SK-N-SH (cell line): Measurements from ENCODE around the gene XPO1. TPM values are rescaled to one million over a fixed set of nuclear protein-coding genes. Genes with fewer than 3 reads are reported as not detected.

Experiments used
- CTCF ChIA-PET: fragments of 300-600, 350-600 bp; formaldehyde crosslinking; extraction: SDS; loops from one replicate; lab custom pipeline; 2021; lab: Yijun Ruan, JAX
- POLR2A ChIA-PET: fragments of 350-600 bp; sonication (Branson Sonifier 250); formaldehyde crosslinking; extraction: SDS; loops from one replicate; lab custom pipeline; 2020; ENCODE audit warnings: antibody characterized with exemption, inconsistent platforms; lab: Yijun Ruan, JAX
- DNase-seq: peaks from one replicate; pipeline ENCODE4 v3.0.0; 2012
- H2AFZ ChIP-seq: fragments of 200-600 bp; sonication (generic); 2 replicates; pipeline ENCODE4 v1.8.1; 2016; ENCODE audit warnings: antibody characterized with exemption, mild to moderate bottlenecking, low read depth
- H3F3A ChIP-seq: fragments of 200-600 bp; sonication (generic); replicated peaks from 2 replicates; pipeline ENCODE3; 2016; ENCODE audit warnings: antibody characterized with exemption, mild to moderate bottlenecking; ENCODE audit not compliant: insufficient read depth
- H3K27ac ChIP-seq, 2 experiments: fragments of 200-500 bp in 1 of 2; fragments of 200-600 bp in 1 of 2; sonication (Bioruptor generic) in 1 of 2; sonication (generic), shearing (Covaris generic) in 1 of 2; 2 replicates each; pipeline versions ENCODE4 v1.5.1 to v1.6.1; 2014 to 2016; ENCODE audit warnings: low read depth in 2 of 2, inconsistent platforms in 1 of 2, low read length in 1 of 2, mild to moderate bottlenecking in 1 of 2, mixed read lengths in 1 of 2
- H3K27me3 ChIP-seq: fragments of 200-600 bp; sonication (generic), shearing (Covaris generic); 2 replicates; pipeline ENCODE4 v1.6.1; 2016; ENCODE audit warnings: mixed run types; ENCODE audit not compliant: insufficient read depth
- H3K36me3 ChIP-seq, 2 experiments: fragments of 200-500 bp in 1 of 2; fragments of 200-600 bp in 1 of 2; sonication (Bioruptor generic) in 1 of 2; sonication (generic) in 1 of 2; replicated peaks in 1 of 2; 2 replicates each; pipeline versions ENCODE3 to v1.5.1; 2014 to 2016; ENCODE audit warnings: low read length in 1 of 2, mild to moderate bottlenecking in 1 of 2; ENCODE audit not compliant: insufficient read depth in 2 of 2, control insufficient read depth in 1 of 2
- H3K4me1 ChIP-seq, 2 experiments: fragments of 200-500 bp in 1 of 2; fragments of 200-600 bp in 1 of 2; sonication (Bioruptor generic) in 1 of 2; sonication (generic), shearing (Covaris generic) in 1 of 2; 2 replicates each; pipeline versions ENCODE4 v1.5.1 to v1.6.1; 2014 to 2016; ENCODE audit warnings: low read depth in 1 of 2, low read length in 1 of 2, mixed run types in 1 of 2; ENCODE audit not compliant: insufficient read depth in 2 of 2, control insufficient read depth in 1 of 2
- H3K4me2 ChIP-seq: fragments of 200-600 bp; sonication (generic), shearing (Covaris generic); 2 replicates; pipeline ENCODE4 v1.6.1; 2017; ENCODE audit warnings: mixed run types
- H3K4me3 ChIP-seq, 2 experiments: fragments of 200-500 bp in 1 of 2; fragments of 200-600 bp in 1 of 2; sonication (Bioruptor generic) in 1 of 2; sonication (generic), shearing (Covaris generic) in 1 of 2; 2 replicates each; pipeline versions ENCODE4 v1.5.1 to v1.8.1; 2014 to 2016; ENCODE audit warnings: low read depth in 2 of 2, inconsistent platforms in 1 of 2, low read length in 1 of 2, mild to moderate bottlenecking in 1 of 2, mixed read lengths in 1 of 2, moderate library complexity in 1 of 2
- H3K79me2 ChIP-seq: fragments of 200-600 bp; sonication (generic); 2 replicates; pipeline ENCODE4 v1.8.1; 2017; ENCODE audit warnings: mild to moderate bottlenecking; ENCODE audit not compliant: insufficient read depth
- H3K9ac ChIP-seq: fragments of 200-600 bp; sonication (generic); 2 replicates; pipeline ENCODE4 v1.6.1; 2017; ENCODE audit warnings: mixed run types
- H3K9me2 ChIP-seq: fragments of 200-600 bp; sonication (generic); 2 replicates; pipeline ENCODE4 v1.6.1; 2017; ENCODE audit warnings: mixed run types
- H3K9me3 ChIP-seq: fragments of 200-600 bp; sonication (generic); 2 replicates; pipeline ENCODE4 v1.6.1; 2017; ENCODE audit warnings: mixed run types, mild to moderate bottlenecking, moderate library complexity
- H4K20me1 ChIP-seq: fragments of 200-600 bp; sonication (generic); 2 replicates; pipeline ENCODE4 v1.6.1; 2017; ENCODE audit warnings: mild to moderate bottlenecking, mixed run types; ENCODE audit not compliant: insufficient read depth
- CHD2 ChIP-seq: fragments of 150-350 bp; IDR thresholded peaks from 2 replicates; pipeline ENCODE4 v1.6.1; 2018; ENCODE audit warnings: low read length; ENCODE audit not compliant: partially characterized antibody
- EZH2phosphoT487 ChIP-seq: fragments of 200-600 bp; sonication (generic); IDR thresholded peaks from 2 replicates; pipeline ENCODE4 v1.6.1; 2017; ENCODE audit warnings: low read depth, mixed run types, mild to moderate bottlenecking, antibody characterized with exemption, moderate library complexity, borderline replicate concordance
- MAX ChIP-seq: IDR thresholded peaks from 2 replicates; pipeline ENCODE4 v1.4.0; 2012; ENCODE audit warnings: low read depth
- NFIC ChIP-seq: IDR thresholded peaks from 2 replicates; pipeline ENCODE4 v1.4.0; 2012; ENCODE audit warnings: borderline replicate concordance
- RCOR1 ChIP-seq: fragments of 150-350 bp; IDR thresholded peaks from 2 replicates; pipeline ENCODE4 v1.6.1; 2017; ENCODE audit warnings: antibody characterized with exemption, low read length
- TAF1 ChIP-seq: IDR thresholded peaks from 2 replicates; pipeline ENCODE4 v1.6.1; 2012; ENCODE audit warnings: low read depth, mild to moderate bottlenecking, low read length, moderate library complexity, borderline replicate concordance
- WGBS: methylation state at CpG from one replicate; pipeline ENCODE4 v1.1.6; 2017; ENCODE audit warnings: low lambda C conversion rate; 5-methylcytosine and 5-hydroxymethylcytosine counted together
- polyA plus RNA-seq, 3 experiments: library from polyadenylated mRNA; depleted of rRNA; stranded (reverse); fragments of >200 nt; gene quantifications; 2 replicates each; pipeline ENCODE4 v1.2.3, GENCODE V29; 2012
- TF ChIP-seq, protein P1 (sequence below): IDR thresholded peaks from 2 replicates; pipeline ENCODE4 v1.4.0; 2012; ENCODE audit warnings: low read depth, borderline replicate concordance
- TF ChIP-seq, protein P2 (sequence below): fragments of 150-350 bp; IDR thresholded peaks from 2 replicates; pipeline ENCODE4 v1.6.1; 2016; ENCODE audit warnings: mild to moderate bottlenecking, low read depth, low read length
- TF ChIP-seq, protein P3 (sequence below): IDR thresholded peaks from 2 replicates; pipeline ENCODE4 v1.6.1; 2012; ENCODE audit warnings: mild to moderate bottlenecking, low read depth, low read length, moderate library complexity

The XPO1 gene
- polyA plus RNA-seq, 1 of the 3 experiments (the other 2 are of a cell fraction): 61.0 TPM

- Histone ChIP-seq H3K4me1 (no peaks in the 10 kb centered on the region; a peak in 1 of 4 replicates), H3F3A (peaks cover 6% of the 10 kb centered on the region), H3K27me3 (no peaks in the 10 kb centered on the region), H3K27ac (no peak overlapping the region), H3K9me3 (peaks cover 11% of the 10 kb centered on the region; the same call in 1 of the 2 replicates), H3K9me2 (no peaks in the 10 kb centered on the region), H3K36me3 (peaks cover 0 to 21% of the 10 kb centered on the region in 2 experiments), H3K79me2 (peaks cover 100% of the 10 kb centered on the region), H3K4me2 (no peak overlapping the region), H2AFZ (no peak overlapping the region), H3K9ac (no peak overlapping the region), H4K20me1 (peaks cover 98% of the 10 kb centered on the region), H3K4me3 (no peak overlapping the region)
- TF ChIP-seq RCOR1: no peak
- ChIA-PET CTCF (no interaction called here), POLR2A (no interaction called here)
- no peak for DNase-seq
Measured at GRCh38 chr2:61438670-61439069, 99.5 kb downstream of the XPO1 start.

DNA sequence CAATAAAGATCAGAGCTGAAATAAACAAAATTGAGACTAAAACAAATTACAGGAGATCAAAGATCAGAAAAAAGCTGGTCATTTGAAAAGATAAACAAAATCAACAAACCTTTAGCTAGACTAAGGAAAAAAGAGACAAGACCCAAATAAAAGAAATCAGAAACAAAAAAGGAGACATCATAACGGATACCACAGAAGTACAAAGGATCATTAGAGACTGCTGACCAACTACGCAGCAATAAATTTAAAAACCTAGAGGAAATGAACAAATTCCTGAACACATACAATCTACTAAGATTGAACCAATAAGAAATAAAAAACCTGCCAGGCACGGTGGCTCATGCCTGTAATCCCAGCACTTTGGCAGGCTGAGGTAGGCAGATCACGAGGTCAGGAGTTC is 101.0 kb downstream of the XPO1 start:
- Histone ChIP-seq H3K4me3 (no peak overlapping the region), H3K9me2 (no peaks in the 10 kb centered on the region), H3F3A (peaks cover 8% of the 10 kb centered on the region), H3K27ac (no peak overlapping the region), H3K4me2 (no peak overlapping the region), H3K9me3 (peaks cover 11% of the 10 kb centered on the region; the same call in 1 of the 2 replicates), H3K4me1 (no peaks in the 10 kb centered on the region; a peak in 1 of 4 replicates), H3K9ac (no peak overlapping the region), H3K79me2 (peaks cover 100% of the 10 kb centered on the region), H3K27me3 (no peaks in the 10 kb centered on the region), H3K36me3 (peaks cover 0 to 14% of the 10 kb centered on the region in 2 experiments), H4K20me1 (peaks cover 98% of the 10 kb centered on the region), H2AFZ (no peak overlapping the region)
- WGBS: 93% methylated on average over 4 of the region's 4 CpGs
- ChIA-PET POLR2A (no interaction called here), CTCF (interaction anchor here (0.9 kb wide), 1 partner anchor 10 kb away, joined by 3 read pairs; no protein-coding TSS in a partner anchor)
- TF ChIP-seq, protein P1, sequence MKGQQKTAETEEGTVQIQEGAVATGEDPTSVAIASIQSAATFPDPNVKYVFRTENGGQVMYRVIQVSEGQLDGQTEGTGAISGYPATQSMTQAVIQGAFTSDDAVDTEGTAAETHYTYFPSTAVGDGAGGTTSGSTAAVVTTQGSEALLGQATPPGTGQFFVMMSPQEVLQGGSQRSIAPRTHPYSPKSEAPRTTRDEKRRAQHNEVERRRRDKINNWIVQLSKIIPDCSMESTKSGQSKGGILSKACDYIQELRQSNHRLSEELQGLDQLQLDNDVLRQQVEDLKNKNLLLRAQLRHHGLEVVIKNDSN: no peak
- TF ChIP-seq, protein P2, sequence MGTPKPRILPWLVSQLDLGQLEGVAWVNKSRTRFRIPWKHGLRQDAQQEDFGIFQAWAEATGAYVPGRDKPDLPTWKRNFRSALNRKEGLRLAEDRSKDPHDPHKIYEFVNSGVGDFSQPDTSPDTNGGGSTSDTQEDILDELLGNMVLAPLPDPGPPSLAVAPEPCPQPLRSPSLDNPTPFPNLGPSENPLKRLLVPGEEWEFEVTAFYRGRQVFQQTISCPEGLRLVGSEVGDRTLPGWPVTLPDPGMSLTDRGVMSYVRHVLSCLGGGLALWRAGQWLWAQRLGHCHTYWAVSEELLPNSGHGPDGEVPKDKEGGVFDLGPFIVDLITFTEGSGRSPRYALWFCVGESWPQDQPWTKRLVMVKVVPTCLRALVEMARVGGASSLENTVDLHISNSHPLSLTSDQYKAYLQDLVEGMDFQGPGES: no peak
- TF ChIP-seq EZH2phosphoT487 (no peak), TAF1 (no peak), CHD2 (no peak), NFIC (no peak), MAX (no peak), RCOR1 (no peak)
- TF ChIP-seq, protein P3, sequence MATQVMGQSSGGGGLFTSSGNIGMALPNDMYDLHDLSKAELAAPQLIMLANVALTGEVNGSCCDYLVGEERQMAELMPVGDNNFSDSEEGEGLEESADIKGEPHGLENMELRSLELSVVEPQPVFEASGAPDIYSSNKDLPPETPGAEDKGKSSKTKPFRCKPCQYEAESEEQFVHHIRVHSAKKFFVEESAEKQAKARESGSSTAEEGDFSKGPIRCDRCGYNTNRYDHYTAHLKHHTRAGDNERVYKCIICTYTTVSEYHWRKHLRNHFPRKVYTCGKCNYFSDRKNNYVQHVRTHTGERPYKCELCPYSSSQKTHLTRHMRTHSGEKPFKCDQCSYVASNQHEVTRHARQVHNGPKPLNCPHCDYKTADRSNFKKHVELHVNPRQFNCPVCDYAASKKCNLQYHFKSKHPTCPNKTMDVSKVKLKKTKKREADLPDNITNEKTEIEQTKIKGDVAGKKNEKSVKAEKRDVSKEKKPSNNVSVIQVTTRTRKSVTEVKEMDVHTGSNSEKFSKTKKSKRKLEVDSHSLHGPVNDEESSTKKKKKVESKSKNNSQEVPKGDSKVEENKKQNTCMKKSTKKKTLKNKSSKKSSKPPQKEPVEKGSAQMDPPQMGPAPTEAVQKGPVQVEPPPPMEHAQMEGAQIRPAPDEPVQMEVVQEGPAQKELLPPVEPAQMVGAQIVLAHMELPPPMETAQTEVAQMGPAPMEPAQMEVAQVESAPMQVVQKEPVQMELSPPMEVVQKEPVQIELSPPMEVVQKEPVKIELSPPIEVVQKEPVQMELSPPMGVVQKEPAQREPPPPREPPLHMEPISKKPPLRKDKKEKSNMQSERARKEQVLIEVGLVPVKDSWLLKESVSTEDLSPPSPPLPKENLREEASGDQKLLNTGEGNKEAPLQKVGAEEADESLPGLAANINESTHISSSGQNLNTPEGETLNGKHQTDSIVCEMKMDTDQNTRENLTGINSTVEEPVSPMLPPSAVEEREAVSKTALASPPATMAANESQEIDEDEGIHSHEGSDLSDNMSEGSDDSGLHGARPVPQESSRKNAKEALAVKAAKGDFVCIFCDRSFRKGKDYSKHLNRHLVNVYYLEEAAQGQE: no peak
- DNase-seq: no peak
